IMR-90 (cell line): ENCODE data around the gene MFSD2A. TPM values are rescaled to one million over a fixed set of nuclear protein-coding genes. Genes with fewer than 3 reads are reported as not detected.

Experiments
- ATAC-seq: fragments of 200-7000 bp; cut with Tn5 transposase; 2 replicates; pipeline ENCODE4 v1.9.1; 2020; ENCODE audit warnings: low read depth, mild to moderate bottlenecking, moderate library complexity
- BruUV-seq: library from RNA; stranded (reverse); fragments of 400-500 nt; replicated peaks from 2 replicates; lab custom pipeline; 2021; lab: Mats Ljungman, UMichigan
- CTCF ChIA-PET: fragments of 300-600 bp; formaldehyde crosslinking; extraction: SDS; loops from one replicate; lab custom pipeline; 2021; ENCODE audit warnings: antibody characterized with exemption; lab: Yijun Ruan, JAX
- POLR2A ChIA-PET: fragments of 300-600 bp; sonication (Branson Sonifier 250); formaldehyde crosslinking; loops from one replicate; lab custom pipeline; 2022; ENCODE audit warnings: antibody characterized with exemption; ENCODE audit not compliant: unreplicated experiment; lab: Charles Lee
- DNase-seq: peaks from one replicate; pipeline ENCODE4 v3.0.0; 2013
- H2AFZ ChIP-seq: replicated peaks from 2 replicates; pipeline ENCODE3; 2013; ENCODE audit warnings: low read length, mild to moderate bottlenecking; ENCODE audit not compliant: poor library complexity
- H2AK5ac ChIP-seq: 2 replicates; pipeline ENCODE4 v1.6.1; 2013; ENCODE audit warnings: low read depth, low read length, inconsistent platforms
- H2AK9ac ChIP-seq: replicated peaks from 2 replicates; pipeline ENCODE3; 2013; ENCODE audit warnings: mild to moderate bottlenecking, low read depth, low read length, moderate library complexity; ENCODE audit not compliant: poor library complexity
- H2BK120ac ChIP-seq: 2 replicates; pipeline ENCODE4 v1.6.1; 2013; ENCODE audit warnings: low read depth, low read length, inconsistent platforms
- H2BK15ac ChIP-seq: 3 replicates; pipeline ENCODE4 v1.6.1; 2013; ENCODE audit warnings: low read depth, low read length, inconsistent platforms
- H2BK20ac ChIP-seq: 2 replicates; pipeline ENCODE4 v1.6.1; 2013; ENCODE audit warnings: low read depth, mild to moderate bottlenecking, inconsistent platforms, low read length, moderate library complexity
- H2BK5ac ChIP-seq: 2 replicates; pipeline ENCODE4 v1.6.1; 2013; ENCODE audit warnings: mild to moderate bottlenecking, low read depth, low read length, inconsistent platforms; ENCODE audit not compliant: poor library complexity, severe bottlenecking
- H3K14ac ChIP-seq: replicated peaks from 2 replicates; pipeline ENCODE4 v1.6.1; 2013; ENCODE audit warnings: low read depth, low read length, inconsistent platforms
- H3K18ac ChIP-seq: 2 replicates; pipeline ENCODE4 v1.6.1; 2013; ENCODE audit warnings: low read depth, low read length, control low read depth
- H3K23ac ChIP-seq: 2 replicates; pipeline ENCODE4 v1.6.1; 2013; ENCODE audit warnings: low read depth, low read length, inconsistent platforms
- H3K27ac ChIP-seq: 2 replicates; pipeline ENCODE4 v1.5.1; 2013; ENCODE audit warnings: mild to moderate bottlenecking, control low read depth, low read length; ENCODE audit not compliant: insufficient read depth
- H3K27me3 ChIP-seq: 2 replicates; pipeline ENCODE4 v1.6.1; 2013; ENCODE audit warnings: low read length; ENCODE audit not compliant: control insufficient read depth, insufficient read depth
- H3K36me3 ChIP-seq: 2 replicates; pipeline ENCODE4 v1.6.1; 2013; ENCODE audit warnings: low read length, mixed read lengths; ENCODE audit not compliant: control insufficient read depth, insufficient read depth
- H3K4ac ChIP-seq: 2 replicates; pipeline ENCODE4 v1.6.1; 2013; ENCODE audit warnings: low read depth, low read length, inconsistent platforms
- H3K4me1 ChIP-seq: 2 replicates; pipeline ENCODE4 v1.6.1; 2013; ENCODE audit warnings: low read length, mixed read lengths; ENCODE audit not compliant: control insufficient read depth, insufficient read depth
- H3K4me2 ChIP-seq: 2 replicates; pipeline ENCODE4 v1.6.1; 2013; ENCODE audit warnings: low read depth, mild to moderate bottlenecking, control low read depth, low read length, moderate library complexity
- H3K4me3 ChIP-seq: 2 replicates; pipeline ENCODE4 v1.5.1; 2013; ENCODE audit warnings: low read depth, mild to moderate bottlenecking, control low read depth, low read length, moderate library complexity; ENCODE audit not compliant: insufficient read depth
- H3K56ac ChIP-seq: 2 replicates; pipeline ENCODE4 v1.6.1; 2013; ENCODE audit warnings: low read length, inconsistent platforms; ENCODE audit not compliant: insufficient read depth; ENCODE audit errors: extremely low read depth
- H3K79me1 ChIP-seq, 2 experiments: 2 replicates each; pipeline ENCODE4 v1.6.1; 2013; ENCODE audit warnings: low read length in 2 of 2, inconsistent platforms in 1 of 2, low read depth in 1 of 2
- H3K9ac ChIP-seq: 2 replicates; pipeline ENCODE4 v1.6.1; 2013; ENCODE audit warnings: low read depth, low read length, control low read depth
- H3K9me1 ChIP-seq: 2 replicates; pipeline ENCODE4 v1.6.1; 2013; ENCODE audit warnings: low read length, inconsistent platforms; ENCODE audit not compliant: insufficient read depth
- H3K9me3 ChIP-seq: 2 replicates; pipeline ENCODE4 v1.6.1; 2013; ENCODE audit warnings: low read length; ENCODE audit not compliant: control insufficient read depth, insufficient read depth
- H4K20me1 ChIP-seq: 2 replicates; pipeline ENCODE4 v1.6.1; 2013; ENCODE audit warnings: low read length, inconsistent platforms; ENCODE audit not compliant: insufficient read depth
- H4K5ac ChIP-seq: 2 replicates; pipeline ENCODE4 v1.6.1; 2013; ENCODE audit warnings: mild to moderate bottlenecking, low read depth, low read length, control low read depth
- H4K8ac ChIP-seq, 2 experiments: 2 replicates each; pipeline ENCODE4 v1.6.1; 2013; ENCODE audit warnings: low read depth in 2 of 2, low read length in 2 of 2, control low read depth in 1 of 2, inconsistent platforms in 1 of 2
- H4K91ac ChIP-seq: 2 replicates; pipeline ENCODE4 v1.6.1; 2013; ENCODE audit warnings: low read depth, low read length, inconsistent platforms; ENCODE audit not compliant: insufficient read depth
- MXI1 ChIP-seq: IDR thresholded peaks from 2 replicates; pipeline ENCODE4 v1.6.1; 2012; ENCODE audit warnings: low read depth, mild to moderate bottlenecking, low read length, moderate library complexity, borderline replicate concordance
- NFE2L2 ChIP-seq: fragments of 150-350 bp; IDR thresholded peaks from 2 replicates; pipeline ENCODE4 v1.6.1; 2016; ENCODE audit warnings: low read depth, mild to moderate bottlenecking, low read length
- RFX5 ChIP-seq: IDR thresholded peaks from 2 replicates; pipeline ENCODE4 v1.8.0; 2012; ENCODE audit warnings: low read depth, mild to moderate bottlenecking, low read length, moderate library complexity
- SMC3 ChIP-seq: fragments of 150-350 bp; IDR thresholded peaks from 2 replicates; pipeline ENCODE4 v1.6.1; 2016; ENCODE audit warnings: low read depth, mild to moderate bottlenecking, antibody characterized with exemption, low read length, moderate library complexity
- WGBS, 2 experiments: methylation state at CpG; one replicate each; pipeline versions ENCODE4 v1.1.5 to v1.1.7; 2013; ENCODE audit warnings: missing lambda C conversion rate in 2 of 2; ENCODE audit not compliant: insufficient read length in 1 of 2; ENCODE audit errors: extremely low coverage in 2 of 2; 5-methylcytosine and 5-hydroxymethylcytosine counted together
- dilution Hi-C: fragments of 300-500 bp; cut with HindIII; formaldehyde crosslinking; loops from one replicate; pipeline ENCODE4 v1.14.3; 2018; ENCODE audit warnings: low sequenced_read_pairs; ENCODE audit not compliant: unreplicated experiment
- in situ Hi-C: fragments of 300-500 bp; cut with MboI; formaldehyde crosslinking; loops from 3 replicates; pipeline ENCODE4 v1.14.3; 2019; ENCODE audit warnings: low sequenced_read_pairs, inconsistent platforms, mixed read lengths
- intact Hi-C: fragments of 100-400 bp; cut with micrococcal nuclease; formaldehyde crosslinking; loops from 2 replicates; pipeline ENCODE4 v1.10.0; 2022
- polyA plus RNA-seq, 3 experiments: library from polyadenylated mRNA; depleted of rRNA; stranded (reverse); fragments of >200 nt; gene quantifications; 2 replicates each; pipeline ENCODE4 v1.2.3, GENCODE V29; 2012; ENCODE audit warnings: low replicate concordance in 1 of 3
- total RNA-seq: library from RNA; depleted of rRNA; stranded (reverse); fragments of >200 nt; gene quantifications from 2 replicates; pipeline ENCODE4 v1.2.3, GENCODE V29; 2012

MFSD2A gene
- total and polyA plus RNA-seq, 2 of the 4 experiments (the other 2 are of a cell fraction): 5.7 to 7.3 TPM

GRCh38 chr1:39979654-39980053 lies 24.7 kb downstream of the MFSD2A start:
- Histone ChIP-seq H2BK20ac (no peak overlapping the region), H3K14ac (no peak overlapping the region), H3K9me1 (peaks cover 3% of the 10 kb centered on the region; the same call in 1 of the 2 replicates), H4K20me1 (no peaks in the 10 kb centered on the region), H2AFZ (no peak overlapping the region), H3K36me3 (no peaks in the 10 kb centered on the region), H3K79me1 (no peaks in the 10 kb centered on the region), H3K4ac (no peak overlapping the region), H3K9me3 (no peaks in the 10 kb centered on the region), H3K4me1 (peaks cover 2% of the 10 kb centered on the region), H3K4me2 (no peak overlapping the region), H3K27me3 (no peaks in the 10 kb centered on the region), H2AK5ac (no peak overlapping the region), H3K23ac (no peak overlapping the region), H3K18ac (no peak overlapping the region), H4K8ac (no peak overlapping the region), H2BK5ac (no peak overlapping the region), H2AK9ac (no peak overlapping the region), H3K27ac (no peak overlapping the region), H4K91ac (no peak overlapping the region), H3K9ac (no peak overlapping the region), H3K56ac (no peak overlapping the region), H4K5ac (no peak overlapping the region), H3K4me3 (no peak overlapping the region), H2BK120ac (no peak overlapping the region), H2BK15ac (no peak overlapping the region)
- DNase-seq (no peak), ATAC-seq (no peak)
- WGBS, 2 experiments: 100% methylated on average over 3 of the region's 4 CpGs; no CpG with 5 or more reads in 1 of the 2 experiments
- intact Hi-C loops: no loop called here
- no TSS peak for BruUV-seq
- ChIA-PET POLR2A (no interaction called here), CTCF (no interaction called here)
- in situ Hi-C loops: loop anchor here (5.0 kb wide), 1 partner anchor 53 kb away; no protein-coding TSS in a partner anchor
- TF ChIP-seq RFX5 (no peak), NFE2L2 (no peak), MXI1 (no peak), SMC3 (no peak)
- dilution Hi-C loops: no loop called here
